Testis (tissue), 3 donors: ENCODE measurements around the gene SLC4A9. TPM values are rescaled to one million over a fixed set of nuclear protein-coding genes. Genes with fewer than 3 reads are reported as not detected.

Experiments used
- DNase-seq: peaks from one replicate; pipeline ENCODE4 v3.0.0-alpha.2; 2019
- H3K27ac ChIP-seq, 2 donors: fragments of 200-600 bp; sonication (generic); one replicate each; pipeline ENCODE4 v1.5.1; 2019
- H3K27me3 ChIP-seq: fragments of 200-600 bp; sonication (generic); one replicate; pipeline ENCODE4 v1.5.1; 2019
- H3K36me3 ChIP-seq: fragments of 200-600 bp; sonication (generic); one replicate; pipeline ENCODE4 v1.5.1; 2017; ENCODE audit warnings: low read depth; ENCODE audit errors: missing control alignments
- H3K4me1 ChIP-seq: fragments of 200-600 bp; sonication (generic); one replicate; pipeline ENCODE4 v1.5.1; 2019
- H3K4me3 ChIP-seq, 2 donors: fragments of 200-600 bp; sonication (generic); one replicate each; pipeline ENCODE4 v1.5.1; 2017 to 2019
- H3K9me3 ChIP-seq: fragments of 200-600 bp; sonication (generic); one replicate; pipeline ENCODE4 v1.5.1; 2017
- POLR2A ChIP-seq: fragments of 450-650 bp; IDR thresholded peaks from one replicate; pipeline ENCODE4 v1.6.1; 2017; ENCODE audit warnings: antibody characterized with exemption, mild to moderate bottlenecking, moderate library complexity
- WGBS, 2 donors: methylation state at CpG; one replicate each; pipeline ENCODE4 v1.1.5; 2018; 5-methylcytosine and 5-hydroxymethylcytosine counted together
- intact Hi-C: fragments of 100-400 bp; cut with DNase I; formaldehyde crosslinking; loops from one replicate; pipeline ENCODE4 v1.15.1; 2023; ENCODE audit warnings: low total_unique reads
- polyA plus RNA-seq: library from polyadenylated mRNA; stranded (reverse); fragments of 350-450 nt; fragmentation: Illumina TruSeq; extraction: RNeasy Lipid Tissue Mini Kit (QIAGEN cat#74804); gene quantifications from one replicate; pipeline ENCODE4 v1.2.3, GENCODE V29; 2014; ENCODE audit warnings: low read depth, low replicate concordance; ENCODE audit not compliant: insufficient read depth
- total RNA-seq, 2 donors: library from RNA; depleted of rRNA; stranded (reverse); fragments of >200 nt; gene quantifications; one replicate each; pipeline ENCODE4 v1.2.3, GENCODE V29; 2016
- TF ChIP-seq, protein P1 (sequence below), 3 experiments: fragments of 450-650 bp in 2 of 3; fragments of 200-600 bp in 1 of 3; sonication (generic) in 1 of 3; IDR thresholded peaks; one replicate each; pipeline ENCODE4 v1.5.1; 2016 to 2019; ENCODE audit warnings: antibody characterized with exemption in 3 of 3, mild to moderate bottlenecking in 2 of 3, moderate library complexity in 1 of 3

Gene SLC4A9
- total and polyA plus RNA-seq, 3 donors from 2014 or later, result 0.81 to 1.2 (median 1.2) TPM

DNA sequence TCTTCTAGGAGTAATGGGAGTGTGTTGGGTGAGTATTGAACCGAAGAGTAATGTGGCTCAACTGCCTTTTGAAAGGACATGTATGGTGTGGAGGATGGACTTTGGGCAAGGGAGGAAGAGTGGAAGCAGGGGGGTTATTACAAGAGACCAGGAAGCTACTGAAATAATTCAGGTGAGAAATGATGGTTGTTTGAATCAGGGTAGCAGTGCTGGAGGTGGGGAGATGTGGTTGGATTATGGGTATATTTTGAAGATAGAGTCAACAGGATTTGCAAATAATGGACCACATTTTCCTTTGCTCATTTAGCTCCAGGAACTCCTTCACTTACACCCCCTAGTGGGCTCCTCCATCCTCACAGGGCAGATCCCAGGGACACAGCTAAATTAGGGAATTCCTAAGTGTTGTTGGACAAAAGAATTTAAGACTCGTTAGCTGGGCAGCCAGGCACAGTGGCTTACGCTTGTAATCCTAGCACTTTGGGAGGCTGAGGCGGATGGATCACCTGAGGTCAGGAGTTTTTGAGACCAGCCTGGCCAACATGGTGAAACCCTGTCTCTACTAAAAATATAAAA is 1.2 kb upstream of the SLC4A9 start:
- Histone ChIP-seq H3K27me3 (no peaks in the 10 kb centered on the region), H3K4me3 (no peak overlapping the region), H3K4me1 (no peaks in the 10 kb centered on the region), H3K27ac (no peak overlapping the region), H3K9me3 (no peaks in the 10 kb centered on the region), H3K36me3 (no peaks in the 10 kb centered on the region)
- no peak for DNase-seq
- TF ChIP-seq, protein P1, sequence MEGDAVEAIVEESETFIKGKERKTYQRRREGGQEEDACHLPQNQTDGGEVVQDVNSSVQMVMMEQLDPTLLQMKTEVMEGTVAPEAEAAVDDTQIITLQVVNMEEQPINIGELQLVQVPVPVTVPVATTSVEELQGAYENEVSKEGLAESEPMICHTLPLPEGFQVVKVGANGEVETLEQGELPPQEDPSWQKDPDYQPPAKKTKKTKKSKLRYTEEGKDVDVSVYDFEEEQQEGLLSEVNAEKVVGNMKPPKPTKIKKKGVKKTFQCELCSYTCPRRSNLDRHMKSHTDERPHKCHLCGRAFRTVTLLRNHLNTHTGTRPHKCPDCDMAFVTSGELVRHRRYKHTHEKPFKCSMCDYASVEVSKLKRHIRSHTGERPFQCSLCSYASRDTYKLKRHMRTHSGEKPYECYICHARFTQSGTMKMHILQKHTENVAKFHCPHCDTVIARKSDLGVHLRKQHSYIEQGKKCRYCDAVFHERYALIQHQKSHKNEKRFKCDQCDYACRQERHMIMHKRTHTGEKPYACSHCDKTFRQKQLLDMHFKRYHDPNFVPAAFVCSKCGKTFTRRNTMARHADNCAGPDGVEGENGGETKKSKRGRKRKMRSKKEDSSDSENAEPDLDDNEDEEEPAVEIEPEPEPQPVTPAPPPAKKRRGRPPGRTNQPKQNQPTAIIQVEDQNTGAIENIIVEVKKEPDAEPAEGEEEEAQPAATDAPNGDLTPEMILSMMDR (IDR thresholded peaks at IDR 0.05), result peak; percentile 17 to 29 (median 26)
- no peak for TF ChIP-seq POLR2A
- WGBS, 2 donors, result 65 to 68% methylated on average over 4 of the region's 4 CpGs
- intact Hi-C loops, result no loop called here

DNA sequence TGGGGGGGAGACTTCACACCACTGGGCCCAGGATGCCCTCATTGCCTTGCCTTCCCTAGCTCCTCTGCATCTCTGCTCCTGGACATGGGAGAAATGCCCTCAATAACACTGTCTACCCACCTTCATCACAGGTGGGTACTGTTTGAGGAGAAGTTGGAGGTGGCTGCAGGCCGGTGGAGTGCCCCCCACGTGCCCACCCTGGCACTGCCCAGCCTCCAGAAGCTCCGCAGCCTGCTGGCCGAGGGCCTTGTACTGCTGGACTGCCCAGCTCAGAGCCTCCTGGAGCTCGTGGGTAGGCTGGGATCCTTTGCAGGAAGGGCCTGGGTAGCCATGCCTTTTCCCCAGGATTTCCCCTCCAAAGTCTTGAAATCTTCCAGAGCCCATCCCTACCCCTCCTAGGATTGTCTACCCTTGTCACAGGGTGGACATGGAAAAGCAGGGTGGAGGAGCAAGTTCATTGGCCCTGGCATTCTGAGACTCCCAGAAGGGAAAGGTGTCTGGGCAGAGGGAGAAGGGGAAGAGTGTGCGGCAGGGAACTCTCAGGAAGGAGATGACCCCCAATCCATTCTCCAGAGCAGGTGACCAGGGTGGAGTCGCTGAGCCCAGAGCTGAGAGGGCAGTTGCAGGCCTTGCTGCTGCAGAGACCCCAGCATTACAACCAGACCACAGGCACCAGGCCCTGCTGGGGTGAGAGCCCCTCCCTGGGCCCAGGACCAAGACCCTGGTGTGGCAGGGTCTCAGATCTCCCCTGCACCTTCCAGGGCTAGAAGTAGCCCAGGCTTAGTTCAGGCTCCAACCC is 886 bp downstream of the SLC4A9 start:
- 87% methylated on average over 7 of the region's 7 CpGs; no CpG with 5 or more reads in 1 of the 2 donors for WGBS, 2 donors
- no peak overlapping the region for H3K27ac ChIP-seq
- H3K9me3 ChIP-seq, result no peaks in the 10 kb centered on the region
- H3K36me3 ChIP-seq, result no peaks in the 10 kb centered on the region
- no peaks in the 10 kb centered on the region for H3K4me1 ChIP-seq
- TF ChIP-seq, protein P1 (IDR thresholded peaks at IDR 0.05), result no peak
- no peak for TF ChIP-seq POLR2A
- no peak overlapping the region for H3K4me3 ChIP-seq
- H3K27me3 ChIP-seq, result no peaks in the 10 kb centered on the region
- intact Hi-C loops, result no loop called here
- DNase-seq, result no peak

DNA sequence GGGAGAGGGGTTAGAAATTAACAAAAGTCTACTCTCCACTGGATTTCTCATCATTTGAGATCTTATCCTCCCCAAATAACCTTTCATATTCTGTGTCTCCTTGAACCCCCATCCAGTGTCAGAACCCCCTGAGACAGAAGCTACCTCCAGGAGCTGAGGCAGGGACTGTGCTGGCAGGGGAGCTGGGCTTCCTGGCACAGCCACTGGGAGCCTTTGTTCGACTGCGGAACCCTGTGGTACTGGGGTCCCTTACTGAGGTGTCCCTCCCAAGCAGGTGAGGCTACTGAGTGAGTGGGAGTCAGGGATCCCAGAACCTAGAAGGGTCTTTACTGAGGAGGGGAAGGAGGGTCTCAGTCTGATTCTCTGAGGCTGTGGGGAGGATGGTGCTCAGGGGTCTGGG is 1.9 kb downstream of the SLC4A9 start:
- no peaks in the 10 kb centered on the region for H3K27me3 ChIP-seq
- H3K4me3 ChIP-seq, result no peak overlapping the region
- H3K27ac ChIP-seq, result no peak overlapping the region
- TF ChIP-seq POLR2A, result no peak
- TF ChIP-seq, protein P1 (IDR thresholded peaks at IDR 0.05), result no peak
- intact Hi-C loops, result no loop called here
- no peak for DNase-seq
- H3K9me3 ChIP-seq, result no peaks in the 10 kb centered on the region
- WGBS, 2 donors, result 94 to 100% methylated on average over 2 of the region's 2 CpGs
- no peaks in the 10 kb centered on the region for H3K36me3 ChIP-seq
- H3K4me1 ChIP-seq, result no peaks in the 10 kb centered on the region

DNA sequence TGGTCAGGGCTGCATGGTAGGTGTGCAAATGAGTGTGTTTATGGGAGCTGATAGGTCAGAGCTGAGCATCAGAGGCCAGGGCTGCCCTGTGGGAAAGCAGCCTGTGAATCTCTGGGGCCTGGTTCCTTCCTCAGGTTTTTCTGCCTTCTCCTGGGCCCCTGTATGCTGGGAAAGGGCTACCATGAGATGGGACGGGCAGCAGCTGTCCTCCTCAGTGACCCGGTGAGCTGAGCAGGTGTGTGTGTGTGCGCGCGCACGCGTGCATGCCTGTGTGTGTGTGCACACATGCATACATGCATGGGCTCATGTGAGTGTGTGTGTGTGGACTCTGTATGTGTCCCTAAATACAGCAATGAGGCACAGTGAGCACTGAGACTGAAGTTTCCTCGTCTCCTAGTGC is 2.3 kb downstream of the SLC4A9 start:
- no peaks in the 10 kb centered on the region for H3K27me3 ChIP-seq
- H3K4me3 ChIP-seq, result no peak overlapping the region
- DNase-seq, result no peak
- 91 to 95% methylated on average over 8 of the region's 8 CpGs for WGBS, 2 donors
- intact Hi-C loops, result no loop called here
- H3K36me3 ChIP-seq, result no peaks in the 10 kb centered on the region
- TF ChIP-seq POLR2A, result no peak
- TF ChIP-seq, protein P1 (IDR thresholded peaks at IDR 0.05), result no peak
- no peaks in the 10 kb centered on the region for H3K9me3 ChIP-seq
- H3K4me1 ChIP-seq, result no peaks in the 10 kb centered on the region
- H3K27ac ChIP-seq, result no peak overlapping the region
